GM23248 (cell line): ENCODE data around the gene OPCML.

Experiments used
- EZH2 ChIP-seq: fragments of 200-600 bp; sonication (generic); IDR thresholded peaks from 2 replicates; pipeline ENCODE4 v1.6.1; 2018; ENCODE audit warnings: antibody characterized with exemption, mild to moderate bottlenecking; ENCODE audit not compliant: insufficient read depth, poor library complexity, severe bottlenecking
- EZH2phosphoT487 ChIP-seq: fragments of 200-600 bp; sonication (generic); IDR thresholded peaks from 2 replicates; pipeline ENCODE4 v1.6.1; 2018; ENCODE audit warnings: antibody characterized with exemption, moderate library complexity, mild to moderate bottlenecking, low read depth; ENCODE audit not compliant: insufficient read depth

DNA sequence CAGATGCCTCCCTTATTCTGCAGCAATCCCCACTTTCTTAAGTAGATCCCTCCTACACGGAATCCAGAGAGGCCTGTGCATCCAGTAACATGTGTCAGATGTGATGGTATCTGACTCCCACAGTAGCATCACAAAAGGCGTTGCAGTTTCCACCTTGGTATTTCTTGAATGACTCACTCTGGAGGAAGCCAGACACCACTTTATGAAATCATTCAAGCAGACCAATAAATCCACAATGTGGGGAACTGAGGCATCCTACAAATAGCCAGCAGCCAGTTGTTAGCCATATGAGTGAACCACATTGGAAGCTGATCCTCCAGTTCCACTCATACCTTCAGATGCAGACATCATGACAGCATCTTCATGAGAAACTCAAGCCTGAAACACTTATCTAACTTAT lies 798.1 kb downstream of the OPCML start:
- TF ChIP-seq EZH2 = no peak
- no peak for TF ChIP-seq EZH2phosphoT487
